22Rv1 (cell line): Measurements from ENCODE around the gene TNFRSF1B.

Experiments used
- CTCF ChIP-seq: fragments of 450-650 bp; IDR thresholded peaks from 2 replicates; pipeline ENCODE4 v1.5.1; 2017; ENCODE audit warnings: mild to moderate bottlenecking
- ZFX ChIP-seq: fragments of 450-650 bp; IDR thresholded peaks from 2 replicates; pipeline ENCODE4 v1.6.1; 2017; ENCODE audit warnings: antibody characterized with exemption, borderline replicate concordance

- TF ChIP-seq CTCF = no peak
- TF ChIP-seq ZFX = no peak
Measured at GRCh38 chr1:12202190-12202497, 35.4 kb downstream of the TNFRSF1B start.
